Activated CD8-positive, alpha-beta T cell treated with anti-CD3 and anti-CD28 coated beads for 36 hours (primary cell): ENCODE measurements around the gene ZNF484. TPM values are rescaled to one million over a fixed set of nuclear protein-coding genes. Genes with fewer than 3 reads are reported as not detected.
A peak's percentile ranks its signal among the peaks of the same experiment; 100 is the strongest.
"Not testable (repeated sequence)": the region's sequence is repeated elsewhere in the genome, so short reads cannot be mapped to it uniquely, and the experiment has no call there.

Experiments used
- ATAC-seq: fragments of 200-7000 bp; cut with Tn5 transposase; one replicate; pipeline ENCODE4 v1.10.0; 2021; ENCODE audit warnings: mild to moderate bottlenecking, moderate library complexity
- CTCF ChIA-PET: fragments of 350-600 bp; sonication (Branson Sonifier 250); formaldehyde crosslinking; loops from one replicate; lab custom pipeline; 2021; ENCODE audit warnings: antibody characterized with exemption; lab: Charles Lee
- POLR2A ChIA-PET: fragments of 350-600 bp; sonication (Branson Sonifier 250); formaldehyde crosslinking; loops from one replicate; lab custom pipeline; 2021; ENCODE audit warnings: antibody characterized with exemption; lab: Charles Lee
- DNase-seq: peaks from one replicate; pipeline ENCODE4 v3.0.0-alpha.2; 2020
- H3K27ac Mint-ChIP-seq: one replicate; pipeline ENCODE4 v1.8.0; 2021; ENCODE audit warnings: mild to moderate bottlenecking, mixed read lengths
- H3K27me3 Mint-ChIP-seq: one replicate; pipeline ENCODE4 v1.8.0; 2021; ENCODE audit warnings: mixed read lengths
- H3K36me3 Mint-ChIP-seq: one replicate; pipeline ENCODE4 v1.8.0; 2021; ENCODE audit warnings: low read depth, mixed read lengths
- H3K4me1 Mint-ChIP-seq: one replicate; pipeline ENCODE4 v1.8.0; 2021; ENCODE audit warnings: low read depth, mixed read lengths
- H3K4me3 Mint-ChIP-seq: one replicate; pipeline ENCODE4 v1.8.0; 2021; ENCODE audit warnings: mild to moderate bottlenecking, moderate library complexity, mixed read lengths
- H3K9me3 Mint-ChIP-seq: one replicate; pipeline ENCODE4 v1.8.0; 2021; ENCODE audit warnings: mixed read lengths
- CTCF ChIP-seq: fragments of 200-600 bp; IDR thresholded peaks from one replicate; pipeline ENCODE4 v1.8.0; 2022; ENCODE audit warnings: antibody characterized with exemption, mild to moderate bottlenecking
- intact Hi-C: fragments of 100-400 bp; cut with micrococcal nuclease; formaldehyde crosslinking; loops from one replicate; pipeline ENCODE4 v1.10.0; 2022
- total RNA-seq, 2 experiments: library from RNA; stranded (reverse); gene quantifications; one replicate each; pipeline ENCODE4 v1.2.3, GENCODE V29; 2021

ZNF484 gene
- total RNA-seq, 2 experiments from 2014 or later = 5.8 to 6.2 TPM

- ChIA-PET POLR2A (interaction anchor here (1.2 kb wide), 1 partner anchor 20 kb away, joined by 3 read pairs; no protein-coding TSS in a partner anchor), CTCF (interaction anchor here (1.0 kb wide), 1 partner anchor 221 kb away, joined by 3 read pairs; no protein-coding TSS in a partner anchor)
- ATAC-seq = peak; percentile 34
- Mint-ChIP-seq H3K9me3 (no peaks in the 10 kb centered on the region), H3K36me3 (no peaks in the 10 kb centered on the region), H3K4me3 (no peak overlapping the region), H3K27ac (no peak overlapping the region), H3K4me1 (peaks cover 29% of the 10 kb centered on the region), H3K27me3 (no peaks in the 10 kb centered on the region)
- no peak for TF ChIP-seq CTCF
- peak; percentile 39 for DNase-seq
- intact Hi-C loops = no loop called here
These were observed 10.1 kb upstream of the ZNF484 start for GRCh38 chr9:92887880-92888338.

- intact Hi-C loops, CTCF ChIA-PET, H3K9me3 Mint-ChIP-seq, ATAC-seq, H3K4me3 Mint-ChIP-seq, H3K36me3 Mint-ChIP-seq, H3K27me3 Mint-ChIP-seq, H3K27ac Mint-ChIP-seq: not testable (repeated sequence)
- POLR2A ChIA-PET = interaction anchor here (1.2 kb wide), 1 partner anchor 19 kb away, joined by 3 read pairs; no protein-coding TSS in a partner anchor
- peak; percentile 43 for DNase-seq
- H3K4me1 Mint-ChIP-seq = peaks cover 29% of the 10 kb centered on the region
These were observed 9.2 kb upstream of the ZNF484 start for GRCh38 chr9:92886846-92887610.

- ATAC-seq, POLR2A ChIA-PET, H3K9me3 Mint-ChIP-seq: not testable (repeated sequence)
These were observed 6.0 kb upstream of the ZNF484 start for GRCh38 chr9:92883666-92884405.

GRCh38 chr9:92882276-92882675 is 4.4 kb upstream of the ZNF484 start:
- no peak for DNase-seq
- TF ChIP-seq CTCF = no peak
- Mint-ChIP-seq H3K9me3 (peaks cover 1% of the 10 kb centered on the region), H3K36me3 (no peaks in the 10 kb centered on the region), H3K4me1 (peaks cover 24% of the 10 kb centered on the region), H3K4me3 (no peak overlapping the region), H3K27me3 (no peaks in the 10 kb centered on the region), H3K27ac (no peak overlapping the region)
- intact Hi-C loops = no loop called here
- CTCF ChIA-PET = no interaction called here
- POLR2A ChIA-PET = no interaction called here
- ATAC-seq = no peak

More at GRCh38 chr9:92883666-92884405, 6.0 kb upstream of the ZNF484 start:
- H3K36me3 Mint-ChIP-seq, CTCF ChIA-PET, H3K4me3 Mint-ChIP-seq, H3K27ac Mint-ChIP-seq, H3K27me3 Mint-ChIP-seq, intact Hi-C loops, DNase-seq: not testable (repeated sequence)
- peaks cover 30% of the 10 kb centered on the region for H3K4me1 Mint-ChIP-seq

GRCh38 chr9:92875373-92875772 is 2.5 kb downstream of the ZNF484 start:
- ATAC-seq = no peak
- Mint-ChIP-seq H3K36me3 (peaks cover 26% of the 10 kb centered on the region), H3K27ac (no peak overlapping the region), H3K4me3 (no peak overlapping the region), H3K27me3 (no peaks in the 10 kb centered on the region), H3K4me1 (peaks cover 52% of the 10 kb centered on the region), H3K9me3 (peaks cover 1% of the 10 kb centered on the region)
- intact Hi-C loops = loop anchor here (5.0 kb wide), 1 partner anchor 87 kb away; no protein-coding TSS in a partner anchor
- CTCF ChIA-PET = no interaction called here
- no peak for DNase-seq
- POLR2A ChIA-PET = interaction anchor here (1.2 kb wide), 1 partner anchor 79 kb away, joined by 3 read pairs; no protein-coding TSS in a partner anchor
- TF ChIP-seq CTCF = no peak
